HL-60 (cell line): ENCODE data around the gene CLCC1.

Experiments
- TF ChIP-seq, protein P1 (sequence below): IDR thresholded peaks from one replicate; pipeline ENCODE4 v1.5.1; 2011; ENCODE audit warnings: low read length, control low read depth, inconsistent platforms; ENCODE audit not compliant: insufficient read depth
- TF ChIP-seq, protein P2 (sequence below): IDR thresholded peaks from 2 replicates; pipeline ENCODE4 v1.6.1; 2012; ENCODE audit warnings: low read depth; ENCODE audit not compliant: insufficient replicate concordance

DNA sequence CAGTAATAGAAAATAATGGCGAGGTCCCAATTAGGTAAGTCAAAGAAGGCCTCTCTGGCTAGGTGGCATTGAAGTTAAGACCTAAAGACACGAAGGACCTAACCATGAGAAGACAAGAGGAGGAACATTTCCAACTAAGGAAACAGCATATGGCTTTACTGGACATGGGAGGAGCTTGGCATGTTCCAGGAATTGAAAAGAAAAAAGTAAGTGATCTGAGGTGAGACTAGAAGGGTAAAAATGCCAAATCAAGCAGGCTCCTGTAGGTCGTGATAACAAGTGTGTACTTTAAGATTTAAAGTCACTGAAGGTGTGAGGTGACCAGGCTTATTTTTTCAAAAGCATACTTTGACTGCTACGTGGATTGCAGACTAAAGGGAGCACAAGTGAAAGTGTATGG is 13.4 kb upstream of the CLCC1 start:
- TF ChIP-seq, protein P1, sequence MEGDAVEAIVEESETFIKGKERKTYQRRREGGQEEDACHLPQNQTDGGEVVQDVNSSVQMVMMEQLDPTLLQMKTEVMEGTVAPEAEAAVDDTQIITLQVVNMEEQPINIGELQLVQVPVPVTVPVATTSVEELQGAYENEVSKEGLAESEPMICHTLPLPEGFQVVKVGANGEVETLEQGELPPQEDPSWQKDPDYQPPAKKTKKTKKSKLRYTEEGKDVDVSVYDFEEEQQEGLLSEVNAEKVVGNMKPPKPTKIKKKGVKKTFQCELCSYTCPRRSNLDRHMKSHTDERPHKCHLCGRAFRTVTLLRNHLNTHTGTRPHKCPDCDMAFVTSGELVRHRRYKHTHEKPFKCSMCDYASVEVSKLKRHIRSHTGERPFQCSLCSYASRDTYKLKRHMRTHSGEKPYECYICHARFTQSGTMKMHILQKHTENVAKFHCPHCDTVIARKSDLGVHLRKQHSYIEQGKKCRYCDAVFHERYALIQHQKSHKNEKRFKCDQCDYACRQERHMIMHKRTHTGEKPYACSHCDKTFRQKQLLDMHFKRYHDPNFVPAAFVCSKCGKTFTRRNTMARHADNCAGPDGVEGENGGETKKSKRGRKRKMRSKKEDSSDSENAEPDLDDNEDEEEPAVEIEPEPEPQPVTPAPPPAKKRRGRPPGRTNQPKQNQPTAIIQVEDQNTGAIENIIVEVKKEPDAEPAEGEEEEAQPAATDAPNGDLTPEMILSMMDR: no peak
- TF ChIP-seq, protein P2, sequence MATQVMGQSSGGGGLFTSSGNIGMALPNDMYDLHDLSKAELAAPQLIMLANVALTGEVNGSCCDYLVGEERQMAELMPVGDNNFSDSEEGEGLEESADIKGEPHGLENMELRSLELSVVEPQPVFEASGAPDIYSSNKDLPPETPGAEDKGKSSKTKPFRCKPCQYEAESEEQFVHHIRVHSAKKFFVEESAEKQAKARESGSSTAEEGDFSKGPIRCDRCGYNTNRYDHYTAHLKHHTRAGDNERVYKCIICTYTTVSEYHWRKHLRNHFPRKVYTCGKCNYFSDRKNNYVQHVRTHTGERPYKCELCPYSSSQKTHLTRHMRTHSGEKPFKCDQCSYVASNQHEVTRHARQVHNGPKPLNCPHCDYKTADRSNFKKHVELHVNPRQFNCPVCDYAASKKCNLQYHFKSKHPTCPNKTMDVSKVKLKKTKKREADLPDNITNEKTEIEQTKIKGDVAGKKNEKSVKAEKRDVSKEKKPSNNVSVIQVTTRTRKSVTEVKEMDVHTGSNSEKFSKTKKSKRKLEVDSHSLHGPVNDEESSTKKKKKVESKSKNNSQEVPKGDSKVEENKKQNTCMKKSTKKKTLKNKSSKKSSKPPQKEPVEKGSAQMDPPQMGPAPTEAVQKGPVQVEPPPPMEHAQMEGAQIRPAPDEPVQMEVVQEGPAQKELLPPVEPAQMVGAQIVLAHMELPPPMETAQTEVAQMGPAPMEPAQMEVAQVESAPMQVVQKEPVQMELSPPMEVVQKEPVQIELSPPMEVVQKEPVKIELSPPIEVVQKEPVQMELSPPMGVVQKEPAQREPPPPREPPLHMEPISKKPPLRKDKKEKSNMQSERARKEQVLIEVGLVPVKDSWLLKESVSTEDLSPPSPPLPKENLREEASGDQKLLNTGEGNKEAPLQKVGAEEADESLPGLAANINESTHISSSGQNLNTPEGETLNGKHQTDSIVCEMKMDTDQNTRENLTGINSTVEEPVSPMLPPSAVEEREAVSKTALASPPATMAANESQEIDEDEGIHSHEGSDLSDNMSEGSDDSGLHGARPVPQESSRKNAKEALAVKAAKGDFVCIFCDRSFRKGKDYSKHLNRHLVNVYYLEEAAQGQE: no peak
